Muscle of leg (tissue), 11 donors: ENCODE results near the gene EIF4E1B. TPM values are rescaled to one million over a fixed set of nuclear protein-coding genes. Genes with fewer than 3 reads are reported as not detected.

Source experiments
- DNase-seq: peaks from one replicate; pipeline ENCODE4 v3.0.0; 2013
- H3K27ac ChIP-seq: one replicate; pipeline ENCODE4 v1.5.1; 2013; ENCODE audit warnings: mild to moderate bottlenecking, low read length, control low read depth
- H3K27me3 ChIP-seq: one replicate; pipeline ENCODE4 v1.6.1; 2013; ENCODE audit warnings: low read length; ENCODE audit not compliant: control insufficient read depth, insufficient read depth
- H3K36me3 ChIP-seq: one replicate; pipeline ENCODE4 v1.6.1; 2013; ENCODE audit warnings: low read length; ENCODE audit not compliant: control insufficient read depth, insufficient read depth
- H3K4me1 ChIP-seq: one replicate; pipeline ENCODE4 v1.6.1; 2013; ENCODE audit warnings: low read length; ENCODE audit not compliant: control insufficient read depth, insufficient read depth
- H3K4me3 ChIP-seq: one replicate; pipeline ENCODE4 v1.5.1; 2013; ENCODE audit warnings: low read length, control low read depth
- H3K9me3 ChIP-seq: replicated peaks from 2 replicates; pipeline ENCODE4 v1.6.1; 2013; ENCODE audit warnings: low read depth, low read length; ENCODE audit not compliant: control insufficient read depth
- WGBS: methylation state at CpG from one replicate; pipeline ENCODE4 v1.1.5; 2013; ENCODE audit warnings: missing lambda C conversion rate; ENCODE audit not compliant: insufficient coverage; 5-methylcytosine and 5-hydroxymethylcytosine counted together
- polyA plus RNA-seq, 8 donors: library from polyadenylated mRNA; unstranded; fragments of 120-200 nt; gene quantifications; one replicate each; pipeline versions ENCODE4 v1.2.1 to v1.2.3, GENCODE V29; 2013; ENCODE audit warnings: inconsistent platforms in 1 of 8, low replicate concordance in 1 of 8; ENCODE audit not compliant: insufficient read length in 8 of 8, insufficient read depth in 1 of 8
- total RNA-seq: library from RNA; stranded (reverse); fragments of 120-200 nt; gene quantifications from one replicate; pipeline ENCODE4 v1.2.4, GENCODE V29; 2013

Gene EIF4E1B
- total and polyA plus RNA-seq, 9 donors, result not detected

DNA sequence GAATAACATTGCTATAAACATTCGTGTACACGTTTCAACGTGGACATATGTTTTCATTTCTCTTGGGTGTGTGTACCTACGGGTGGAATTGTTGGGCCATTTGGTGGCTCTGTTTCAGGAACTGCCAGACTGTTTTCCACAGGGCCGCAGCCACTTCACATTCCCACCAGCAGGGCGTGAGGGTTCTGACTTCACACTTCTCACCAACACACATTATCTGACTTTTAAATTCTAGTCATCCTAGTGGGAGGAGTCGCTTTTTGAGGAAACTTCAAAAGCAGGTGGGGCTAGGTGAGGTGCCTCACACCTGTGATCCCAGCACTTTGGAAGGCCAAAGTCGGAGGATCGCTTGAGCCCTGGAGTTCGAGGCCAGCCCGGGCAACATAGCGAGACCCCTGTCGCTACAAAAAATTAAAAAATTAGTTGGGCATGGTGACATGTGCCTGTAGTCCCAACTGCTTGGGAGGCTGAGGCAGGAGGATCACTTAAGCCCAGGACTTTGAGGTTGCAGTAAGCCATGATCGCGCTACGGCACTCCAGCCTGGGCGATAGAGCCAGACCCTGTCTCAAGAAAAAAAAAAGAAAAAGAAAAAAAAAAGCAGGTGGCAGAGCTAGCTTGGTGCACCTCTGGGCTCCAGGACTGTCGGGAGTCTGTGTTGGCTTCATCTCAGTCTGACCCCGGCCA lies 45.3 kb downstream of the EIF4E1B start:
- peaks cover 44% of the 10 kb centered on the region for H3K27me3 ChIP-seq
- WGBS, result 75% methylated on average over 9 of the region's 19 CpGs
- no peaks in the 10 kb centered on the region for H3K9me3 ChIP-seq
- H3K4me1 ChIP-seq, result peaks cover 17% of the 10 kb centered on the region
- DNase-seq, result no peak
- no peak overlapping the region for H3K27ac ChIP-seq
- H3K4me3 ChIP-seq, result no peak overlapping the region
- H3K36me3 ChIP-seq, result no peaks in the 10 kb centered on the region

DNA sequence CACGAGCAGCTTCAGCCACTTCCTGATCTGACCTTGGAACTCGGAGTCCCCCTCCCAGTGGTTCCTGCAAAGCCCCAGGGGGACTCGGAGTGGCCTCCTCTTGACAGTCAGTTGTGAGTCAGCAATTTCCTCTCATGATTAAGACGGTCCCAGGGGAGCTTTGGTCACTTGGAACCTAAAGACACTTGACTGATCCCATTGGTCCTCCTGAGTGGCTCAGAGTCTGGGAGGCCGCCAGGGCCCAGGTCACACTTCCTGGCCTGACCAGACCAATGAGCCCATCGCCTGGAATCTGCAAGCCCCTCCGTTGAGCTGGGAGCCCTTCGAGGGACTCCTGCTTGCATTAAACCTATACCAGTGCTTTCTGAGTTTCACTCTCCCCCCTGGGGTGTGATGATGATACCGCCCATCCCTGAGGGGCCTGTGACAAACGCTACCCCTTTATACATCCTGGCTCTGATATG lies 45.9 kb downstream of the EIF4E1B start:
- DNase-seq, result peak; percentile 47
- no peak overlapping the region for H3K27ac ChIP-seq
- 43% methylated on average over 9 of the region's 10 CpGs for WGBS

DNA sequence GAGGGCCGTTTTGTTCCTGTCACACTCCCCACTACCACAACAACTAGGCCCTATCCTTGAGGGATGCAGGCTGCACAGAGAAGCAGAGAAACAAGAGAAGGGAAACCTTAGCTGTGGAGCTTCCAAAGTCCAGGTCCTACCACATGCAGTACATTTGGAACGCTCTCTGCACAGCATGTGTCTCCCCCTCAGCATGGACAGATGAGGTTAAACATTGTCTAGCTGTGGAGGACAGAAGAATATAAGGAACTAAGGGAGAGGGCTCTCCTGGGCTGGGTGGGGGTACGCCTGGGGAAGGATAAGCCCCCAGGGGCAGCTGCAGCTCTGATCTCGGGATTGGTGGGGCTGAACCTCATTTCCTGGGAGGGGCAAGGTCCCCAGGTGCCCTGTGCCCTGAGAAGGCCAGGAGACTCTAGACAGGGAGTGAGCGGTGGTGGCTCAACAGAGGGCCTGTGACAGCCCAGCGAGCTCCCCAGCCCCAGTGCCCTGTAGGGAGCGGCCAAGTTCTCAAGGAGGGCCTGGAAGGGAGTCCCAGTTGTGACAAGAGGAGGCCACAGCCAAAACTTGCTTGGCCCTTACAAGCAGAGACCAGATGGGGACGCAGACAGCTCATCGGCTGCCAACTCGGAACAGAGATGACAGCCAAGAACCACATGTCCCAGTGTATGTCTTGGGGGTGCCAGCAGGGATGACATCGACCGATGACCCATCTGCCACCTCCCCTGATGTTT lies 46.9 kb downstream of the EIF4E1B start:
- WGBS, result 50% methylated on average over 5 of the region's 12 CpGs
- no peaks in the 10 kb centered on the region for H3K9me3 ChIP-seq
- peaks cover 48% of the 10 kb centered on the region for H3K27me3 ChIP-seq
- DNase-seq, result no peak
- H3K4me1 ChIP-seq, result peaks cover 17% of the 10 kb centered on the region
- H3K36me3 ChIP-seq, result no peaks in the 10 kb centered on the region
- H3K27ac ChIP-seq, result no peak overlapping the region
- H3K4me3 ChIP-seq, result no peak overlapping the region

More for the DNA sequence above, 45.9 kb downstream of the EIF4E1B start:
- peaks cover 48% of the 10 kb centered on the region for H3K27me3 ChIP-seq
- no peaks in the 10 kb centered on the region for H3K9me3 ChIP-seq
- peaks cover 17% of the 10 kb centered on the region for H3K4me1 ChIP-seq
- H3K36me3 ChIP-seq, result no peaks in the 10 kb centered on the region
- no peak overlapping the region for H3K4me3 ChIP-seq

DNA sequence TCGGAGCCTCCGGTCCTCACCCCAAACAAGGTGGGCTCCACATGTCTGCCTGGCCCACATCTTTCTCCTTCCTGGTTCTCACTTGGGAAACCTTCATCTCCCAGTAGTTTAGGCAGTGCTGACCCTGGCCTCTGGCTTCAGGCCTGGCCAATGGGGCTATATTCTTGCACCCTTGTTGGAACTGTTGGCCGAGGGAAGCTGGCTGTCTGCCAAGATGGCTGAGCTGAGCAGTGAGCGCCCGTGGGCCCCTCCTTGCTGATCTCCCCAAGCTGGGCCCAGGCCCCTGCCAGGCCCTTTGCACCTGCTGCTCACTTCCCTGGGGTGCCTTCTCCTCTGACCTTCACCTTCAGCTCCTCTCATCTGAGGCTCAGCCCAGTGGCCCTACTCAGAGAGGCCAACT lies 48.1 kb downstream of the EIF4E1B start:
- Histone ChIP-seq H3K4me1 (peaks cover 14% of the 10 kb centered on the region), H3K36me3 (no peaks in the 10 kb centered on the region), H3K27ac (no peak overlapping the region), H3K27me3 (peaks cover 50% of the 10 kb centered on the region), H3K9me3 (no peaks in the 10 kb centered on the region), H3K4me3 (no peak overlapping the region)
- 63% methylated on average over 5 of the region's 5 CpGs for WGBS
- DNase-seq, result no peak

DNA sequence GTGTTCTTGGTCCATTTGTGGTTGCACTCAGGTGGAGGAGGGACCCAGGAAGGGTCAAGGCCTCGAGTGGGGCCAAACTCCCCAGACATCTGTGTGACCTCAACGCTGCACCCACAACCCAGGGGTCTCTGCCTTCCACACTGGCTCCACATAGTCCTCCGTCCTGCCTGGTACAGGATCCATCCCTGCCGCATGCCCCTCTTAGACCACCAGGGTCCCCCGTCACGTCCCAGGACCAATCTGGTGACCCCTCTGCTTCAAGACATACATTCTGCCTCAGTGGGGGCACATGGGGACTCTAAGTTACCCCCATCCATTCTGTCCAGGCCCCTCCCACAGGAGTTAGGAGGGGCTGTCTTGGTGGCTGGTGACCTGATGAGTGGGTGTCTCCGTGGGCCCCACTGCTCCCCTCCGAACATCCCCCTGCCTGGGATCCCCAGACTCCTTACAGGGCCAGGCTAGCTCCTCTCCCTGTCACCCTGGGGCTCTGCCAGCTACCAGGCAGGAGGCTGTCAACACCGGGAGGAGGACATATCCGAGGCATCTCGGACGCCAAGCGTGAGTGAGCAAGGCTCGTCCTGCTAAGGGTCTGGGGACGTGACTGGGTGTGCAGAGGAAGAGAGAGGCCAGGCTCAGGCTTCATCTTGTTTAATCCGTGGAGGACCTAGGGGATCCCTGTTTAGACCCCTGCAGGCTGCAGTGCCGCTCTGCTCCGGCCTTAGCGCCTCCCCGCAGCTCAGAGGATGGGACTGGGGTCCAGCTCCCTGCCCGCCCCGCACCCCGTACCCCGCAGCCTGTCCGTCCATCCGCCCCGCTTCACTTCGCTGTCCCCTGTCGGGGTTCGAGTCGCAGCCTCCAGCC lies 49.1 kb downstream of the EIF4E1B start:
- WGBS, result 23% methylated on average over 24 of the region's 31 CpGs
- DNase-seq, result no peak
- H3K4me1 ChIP-seq, result peaks cover 14% of the 10 kb centered on the region
- no peak overlapping the region for H3K27ac ChIP-seq
- peaks cover 56% of the 10 kb centered on the region for H3K27me3 ChIP-seq
- no peaks in the 10 kb centered on the region for H3K9me3 ChIP-seq
- no peaks in the 10 kb centered on the region for H3K36me3 ChIP-seq
- H3K4me3 ChIP-seq, result no peak overlapping the region

DNA sequence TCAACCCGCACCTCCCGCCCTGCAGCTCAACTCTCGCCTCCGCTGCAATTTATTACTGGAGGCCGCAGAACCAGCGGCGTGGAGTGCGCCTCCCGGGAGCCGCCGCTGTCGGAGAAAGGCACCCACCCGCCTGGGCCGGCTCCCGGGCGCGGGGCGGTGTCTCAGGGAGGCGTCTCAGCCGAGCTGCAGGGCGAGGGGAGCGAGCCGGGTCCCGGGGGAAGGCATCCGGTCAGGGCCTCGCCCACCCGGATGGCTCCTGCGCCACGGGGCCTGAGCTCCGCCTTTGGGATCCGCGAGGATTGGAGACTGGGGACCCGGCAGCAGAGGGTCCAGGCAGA lies 49.7 kb downstream of the EIF4E1B start:
- 1% methylated on average over 32 of the region's 33 CpGs for whole genome bisulfite sequencing
- no peak for DNase-seq
- H3K4me3 ChIP-seq, result no peak overlapping the region
- H3K27me3 ChIP-seq, result peaks cover 57% of the 10 kb centered on the region
- no peaks in the 10 kb centered on the region for H3K36me3 ChIP-seq
- no peak overlapping the region for H3K27ac ChIP-seq
- H3K9me3 ChIP-seq, result no peaks in the 10 kb centered on the region
- H3K4me1 ChIP-seq, result peaks cover 14% of the 10 kb centered on the region

DNA sequence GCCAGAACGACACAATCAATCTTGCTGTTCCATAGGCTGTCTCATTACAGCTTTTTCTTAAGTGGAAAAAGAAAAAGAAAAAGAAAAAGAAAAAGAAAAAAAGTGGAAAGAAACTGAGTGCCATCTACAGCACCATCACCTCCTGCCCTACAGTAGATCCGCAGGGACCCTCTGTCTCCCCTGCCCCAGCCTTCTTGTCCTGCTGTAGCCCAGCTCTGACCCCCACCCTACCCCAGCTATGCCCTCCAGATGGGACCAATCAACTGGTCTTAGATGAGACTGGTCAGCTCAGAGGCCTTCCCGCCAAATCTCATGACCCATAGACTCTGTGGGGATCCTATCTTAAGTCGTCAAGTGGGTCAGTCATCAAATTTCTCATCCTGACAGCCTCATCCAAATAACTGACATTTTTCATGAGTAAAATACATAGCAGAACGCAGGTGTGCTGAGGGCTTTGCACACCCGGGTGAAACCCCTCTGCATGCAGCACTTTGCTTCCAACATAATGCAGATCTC lies 51.6 kb downstream of the EIF4E1B start:
- H3K4me3 ChIP-seq, result no peak overlapping the region
- peaks cover 57% of the 10 kb centered on the region for H3K27me3 ChIP-seq
- H3K27ac ChIP-seq, result no peak overlapping the region
- no peaks in the 10 kb centered on the region for H3K36me3 ChIP-seq
- 73% methylated on average over 4 of the region's 6 CpGs for WGBS
- H3K4me1 ChIP-seq, result peaks cover 11% of the 10 kb centered on the region
- DNase-seq, result no peak
- H3K9me3 ChIP-seq, result no peaks in the 10 kb centered on the region

DNA sequence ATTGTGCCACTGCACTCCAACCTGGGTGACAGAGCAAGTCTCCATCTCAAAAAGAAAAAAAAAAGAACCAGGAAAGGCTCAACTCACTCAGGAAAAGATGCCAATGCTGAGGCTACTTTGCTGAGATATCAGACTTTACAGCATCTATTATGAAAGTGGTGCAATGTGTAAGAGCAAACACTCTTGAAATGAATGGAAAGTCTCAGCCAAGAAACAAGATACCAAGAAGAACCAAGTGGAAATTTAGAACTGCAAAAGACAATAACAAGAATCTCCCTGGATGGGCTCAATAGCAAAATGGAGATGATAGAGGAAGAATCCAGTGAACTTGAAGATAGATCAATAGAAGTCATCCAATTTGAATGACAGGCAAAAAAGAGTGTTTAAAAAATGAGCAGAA lies 54.5 kb downstream of the EIF4E1B start:
- Histone ChIP-seq H3K36me3 (no peaks in the 10 kb centered on the region), H3K27me3 (peaks cover 43% of the 10 kb centered on the region), H3K4me1 (peaks cover 5% of the 10 kb centered on the region), H3K4me3 (no peak overlapping the region), H3K9me3 (no peaks in the 10 kb centered on the region), H3K27ac (no peak overlapping the region)
- no peak for DNase-seq

DNA sequence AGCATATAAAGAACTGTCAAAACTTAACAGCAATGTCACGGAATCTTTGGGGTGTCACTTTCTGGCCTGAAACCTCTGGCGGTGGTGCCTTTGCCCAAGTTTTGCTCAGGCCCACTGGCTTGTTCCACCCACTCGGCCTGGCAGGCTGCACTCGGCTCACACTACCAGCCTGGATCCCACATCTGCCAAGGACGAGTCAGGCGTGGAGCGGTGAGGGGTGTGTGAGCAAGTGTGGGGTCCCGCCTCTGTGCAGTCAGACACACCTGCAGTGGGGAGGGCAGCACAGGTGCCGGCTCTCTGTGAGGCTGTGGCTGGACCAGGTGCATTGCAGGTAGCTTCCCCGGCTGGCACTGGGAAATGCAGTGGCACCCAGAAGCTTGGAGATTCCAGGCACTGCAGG lies 56.8 kb downstream of the EIF4E1B start:
- Histone ChIP-seq H3K4me3 (no peak overlapping the region), H3K27me3 (peaks cover 33% of the 10 kb centered on the region), H3K27ac (no peak overlapping the region), H3K4me1 (no peaks in the 10 kb centered on the region), H3K9me3 (no peaks in the 10 kb centered on the region), H3K36me3 (no peaks in the 10 kb centered on the region)
- DNase-seq, result no peak
- WGBS, result 94% methylated on average over 10 of the region's 10 CpGs

DNA sequence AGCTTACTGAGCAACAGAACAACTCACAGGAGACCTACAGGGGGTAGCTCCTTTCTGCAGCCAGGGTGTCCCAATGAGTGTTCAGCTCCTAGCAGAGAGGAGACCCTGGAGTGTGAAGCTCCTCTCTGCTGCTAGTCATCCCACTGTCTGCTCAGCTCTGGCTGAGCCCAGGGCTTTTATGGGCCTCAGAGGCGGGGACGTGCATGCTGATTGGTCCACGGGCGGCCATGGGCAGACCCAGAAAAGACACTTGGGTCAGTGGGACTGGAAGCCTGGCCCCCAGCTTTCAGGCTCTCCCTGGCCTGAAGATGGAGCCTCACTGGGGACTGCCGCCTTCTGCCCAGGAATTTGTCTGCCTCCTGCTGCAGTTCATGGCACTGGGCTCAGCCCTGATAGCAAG lies 57.4 kb downstream of the EIF4E1B start:
- no peak overlapping the region for H3K4me3 ChIP-seq
- 88% methylated on average over 5 of the region's 5 CpGs for WGBS
- H3K9me3 ChIP-seq, result no peaks in the 10 kb centered on the region
- peaks cover under 1% of the 10 kb centered on the region for H3K4me1 ChIP-seq
- peaks cover 34% of the 10 kb centered on the region for H3K27me3 ChIP-seq
- no peaks in the 10 kb centered on the region for H3K36me3 ChIP-seq
- no peak overlapping the region for H3K27ac ChIP-seq
- no peak for DNase-seq
